ENCODE measurements around the gene KNDC1.

The KNDC1 gene

DNA sequence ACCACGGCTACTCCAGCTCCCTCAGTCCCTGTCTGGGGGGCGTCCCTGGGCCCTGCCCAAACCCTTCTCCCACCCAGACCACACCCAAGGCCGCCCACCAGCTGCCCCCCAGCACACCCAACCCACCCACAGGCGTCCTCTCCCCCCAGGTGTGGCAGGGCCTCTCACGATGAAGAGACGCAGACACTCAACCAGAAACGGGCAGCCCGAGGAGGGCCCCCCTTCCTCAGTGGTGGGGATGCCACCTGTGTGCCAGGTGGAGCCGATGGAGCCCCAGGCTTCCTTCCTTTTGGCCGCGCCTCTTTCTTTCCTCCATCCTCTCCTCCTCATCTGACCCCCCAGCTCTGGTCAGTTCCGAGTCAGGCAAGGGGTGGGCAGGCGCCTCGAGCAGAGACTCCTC is 43.6 kb upstream of the KNDC1 start:
- Histone ChIP-seq H3K36me3 (ENCODE audit: insufficient read depth, low read length) (no peaks in the 10 kb centered on the region), H3K9ac (ENCODE audit: low read length) (no peak overlapping the region), H3K27me3 (ENCODE audit: control insufficient read depth in 1 of 2, insufficient read depth in 2 of 2, low read length in 2 of 2) (peaks cover 0 to 5% of the 10 kb centered on the region in 2 donors), H3K9me3 (ENCODE audit: low read length) (no peaks in the 10 kb centered on the region), H3K4me1 (ENCODE audit: insufficient read depth, low read length) (no peaks in the 10 kb centered on the region), H3K4me3 (ENCODE audit: low read depth in 1 of 2, low read length in 2 of 2) (no peak overlapping the region), H3K27ac (ENCODE audit: low read depth, low read length) (no peak overlapping the region)

DNA sequence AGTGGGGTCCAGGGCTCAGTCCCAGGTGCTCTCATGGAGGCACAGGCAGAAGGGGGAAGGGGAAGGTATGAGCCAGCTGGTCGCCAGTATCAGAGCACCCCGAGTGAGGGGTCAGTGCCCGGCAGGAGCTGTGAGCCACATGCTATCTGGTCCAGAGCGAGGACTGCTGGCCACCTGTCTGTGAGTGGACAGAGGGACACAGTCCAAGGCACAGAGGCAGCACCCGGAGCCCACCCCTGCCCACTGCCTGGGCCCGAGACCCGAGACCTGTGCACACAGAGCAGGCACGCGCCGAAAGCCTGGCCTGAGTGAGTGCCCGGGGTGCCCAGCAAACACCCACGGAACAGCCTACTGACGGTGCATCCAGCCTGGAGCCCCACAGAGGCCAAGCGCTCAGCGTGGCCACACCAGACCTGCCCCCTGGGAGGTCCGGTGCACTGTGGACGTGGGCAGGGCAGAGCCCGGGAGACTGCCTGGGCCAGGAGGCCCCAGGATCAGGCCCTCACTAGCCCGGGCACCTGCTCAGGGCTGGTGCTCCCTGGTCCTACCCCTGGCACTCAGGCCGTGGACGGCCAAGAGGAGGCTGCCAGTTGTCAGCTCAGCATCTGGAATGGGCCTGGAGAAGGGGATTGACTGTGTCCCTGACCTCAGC is 42.9 kb upstream of the KNDC1 start:
- Histone ChIP-seq H3K4me3 (ENCODE audit: low read depth in 1 of 2, low read length in 2 of 2) (no peak overlapping the region), H3K27me3 (ENCODE audit: control insufficient read depth in 1 of 2, insufficient read depth in 2 of 2, low read length in 2 of 2) (no peaks in the 10 kb centered on the region), H3K4me1 (ENCODE audit: insufficient read depth, low read length) (no peaks in the 10 kb centered on the region), H3K9me3 (ENCODE audit: low read length) (no peaks in the 10 kb centered on the region), H3K27ac (ENCODE audit: low read depth, low read length) (no peak overlapping the region), H3K9ac (ENCODE audit: low read length) (no peak overlapping the region), H3K36me3 (ENCODE audit: insufficient read depth, low read length) (no peaks in the 10 kb centered on the region)

DNA sequence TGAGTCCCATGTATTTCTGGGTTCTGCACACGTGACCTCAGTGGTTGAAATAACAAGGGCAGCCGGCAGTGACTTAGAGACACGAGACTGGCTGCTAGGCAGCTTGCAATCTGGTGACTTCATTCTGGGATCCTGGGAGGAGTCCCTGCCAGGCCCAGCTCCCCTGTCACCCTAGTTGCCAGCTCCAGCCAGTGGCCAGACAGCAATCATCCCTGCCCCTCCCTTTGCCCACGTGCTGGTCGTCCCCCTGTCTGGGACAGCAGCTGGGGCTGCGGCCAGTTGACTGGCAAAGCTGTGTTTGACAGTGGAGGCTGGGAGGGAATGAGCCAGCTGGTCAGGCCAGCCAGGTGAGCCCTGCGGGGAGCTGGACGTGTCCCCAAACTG is 42.3 kb upstream of the KNDC1 start:
- Histone ChIP-seq H3K27ac (ENCODE audit: low read depth, low read length) (no peak overlapping the region), H3K27me3 (ENCODE audit: control insufficient read depth in 1 of 2, insufficient read depth in 2 of 2, low read length in 2 of 2) (no peaks in the 10 kb centered on the region), H3K9me3 (ENCODE audit: low read length) (no peaks in the 10 kb centered on the region), H3K9ac (ENCODE audit: low read length) (no peak overlapping the region), H3K4me1 (ENCODE audit: insufficient read depth, low read length) (no peaks in the 10 kb centered on the region), H3K4me3 (ENCODE audit: low read depth in 1 of 2, low read length in 2 of 2) (no peak overlapping the region), H3K36me3 (ENCODE audit: insufficient read depth, low read length) (no peaks in the 10 kb centered on the region)

DNA sequence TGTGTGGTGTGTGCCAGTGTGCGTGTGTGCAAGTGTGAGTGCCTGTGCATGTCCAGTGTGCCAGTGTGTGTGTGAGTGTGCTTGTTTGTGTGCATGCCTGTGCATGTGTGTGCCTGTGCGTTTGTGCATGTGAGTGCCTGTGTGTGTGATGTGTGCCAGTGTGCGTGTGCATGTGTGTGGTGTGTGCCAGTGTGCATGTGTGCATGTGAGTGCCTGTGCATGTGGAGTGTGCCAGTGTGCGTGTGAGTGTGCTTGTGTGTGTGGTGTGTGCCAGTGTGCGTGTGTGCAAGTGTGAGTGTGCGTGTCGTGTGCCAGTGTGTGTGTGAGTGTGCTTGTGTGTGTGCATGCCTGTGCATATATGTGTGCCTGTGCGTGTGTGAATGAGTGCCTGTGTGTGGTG is 38.5 kb upstream of the KNDC1 start:
- Histone ChIP-seq H3K9ac (ENCODE audit: low read length) (no peak overlapping the region), H3K4me1 (ENCODE audit: insufficient read depth, low read length) (no peaks in the 10 kb centered on the region), H3K9me3 (ENCODE audit: low read length) (no peaks in the 10 kb centered on the region), H3K36me3 (ENCODE audit: insufficient read depth, low read length) (no peaks in the 10 kb centered on the region), H3K4me3 (ENCODE audit: low read depth in 1 of 2, low read length in 2 of 2) (no peak overlapping the region), H3K27me3 (ENCODE audit: control insufficient read depth in 1 of 2, insufficient read depth in 2 of 2, low read length in 2 of 2) (peaks cover 5 to 18% of the 10 kb centered on the region in 2 donors), H3K27ac (ENCODE audit: low read depth, low read length) (no peak overlapping the region)

DNA sequence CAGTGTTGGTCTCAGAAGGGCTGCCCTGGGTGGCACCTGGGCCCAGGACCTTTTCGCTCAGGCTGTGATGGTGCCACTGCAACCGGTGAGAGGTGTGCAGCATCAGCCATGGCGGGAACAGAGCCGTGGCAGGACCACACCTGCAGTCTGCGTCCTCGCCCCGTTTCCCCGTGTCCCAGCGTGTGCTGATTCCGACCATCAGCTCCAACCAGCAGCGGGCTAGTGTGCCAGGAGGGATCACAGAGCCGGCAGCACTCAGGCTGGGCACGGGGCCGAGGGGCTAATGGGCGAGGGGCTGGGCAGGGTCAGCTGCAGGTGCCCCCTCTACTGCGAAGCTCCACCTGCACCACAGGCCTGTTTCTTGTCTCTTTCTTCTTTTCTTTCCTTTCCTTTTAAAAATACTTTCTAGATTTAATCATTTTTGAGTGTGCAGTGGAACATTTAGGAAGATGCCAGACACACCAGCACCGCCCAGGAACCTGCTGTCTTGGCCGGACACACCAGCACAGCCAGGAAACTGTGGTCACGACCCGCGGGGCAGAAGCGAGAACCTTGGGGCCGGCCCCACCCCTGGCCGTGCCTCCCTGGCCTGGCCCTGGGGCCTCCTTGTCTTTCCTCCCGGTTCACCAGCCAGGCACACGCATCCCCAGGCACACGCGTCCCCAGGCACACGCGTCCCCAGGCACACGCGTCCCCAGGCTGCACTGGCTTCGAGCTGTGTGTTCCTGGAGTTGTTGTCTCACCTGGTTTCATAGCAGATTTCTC is 37.7 kb upstream of the KNDC1 start:
- Histone ChIP-seq H3K9ac (ENCODE audit: low read length) (no peak overlapping the region), H3K4me1 (ENCODE audit: insufficient read depth, low read length) (no peaks in the 10 kb centered on the region), H3K36me3 (ENCODE audit: insufficient read depth, low read length) (no peaks in the 10 kb centered on the region), H3K9me3 (ENCODE audit: low read length) (no peaks in the 10 kb centered on the region), H3K27me3 (ENCODE audit: control insufficient read depth in 1 of 2, insufficient read depth in 2 of 2, low read length in 2 of 2) (peaks cover 5 to 18% of the 10 kb centered on the region in 2 donors), H3K4me3 (ENCODE audit: low read depth in 1 of 2, low read length in 2 of 2) (no peak overlapping the region), H3K27ac (ENCODE audit: low read depth, low read length) (no peak overlapping the region)

DNA sequence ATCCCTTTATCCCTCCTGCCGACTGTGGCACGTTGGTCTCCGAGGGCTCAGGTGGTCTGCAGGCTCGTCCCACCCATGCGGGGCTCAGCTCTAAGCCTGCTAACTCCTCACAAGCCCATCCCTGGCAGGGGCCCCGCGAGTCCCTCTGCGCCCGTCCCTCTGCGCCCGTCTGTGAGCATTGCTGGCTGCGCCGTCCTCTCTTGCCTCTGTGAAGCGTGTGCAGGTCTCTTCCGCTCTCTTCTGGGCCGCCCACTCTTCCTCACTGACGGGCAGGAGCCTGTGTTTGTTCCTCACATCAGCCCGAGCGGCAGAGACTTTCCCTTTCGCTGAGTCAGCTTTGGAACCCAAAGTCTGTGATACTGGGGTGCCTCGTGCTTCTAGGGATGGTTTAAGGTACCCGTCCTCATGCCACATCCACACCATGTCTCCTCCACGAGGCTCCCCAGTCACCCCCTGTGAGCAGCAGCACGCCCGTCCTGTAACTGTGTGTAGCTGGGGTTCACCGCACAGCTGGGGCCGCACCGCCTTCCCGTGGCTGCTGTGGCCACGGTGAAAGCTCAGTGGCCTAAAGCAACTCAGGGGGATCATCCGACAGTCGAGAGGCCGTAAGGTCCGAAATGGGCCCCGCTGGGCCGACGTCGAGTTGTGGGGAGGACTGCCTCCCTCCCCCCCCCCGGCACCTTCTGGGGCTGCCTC is 36.8 kb upstream of the KNDC1 start:
- H3K9ac ChIP-seq (ENCODE audit: low read length), result no peak overlapping the region
- no peaks in the 10 kb centered on the region for H3K36me3 ChIP-seq (ENCODE audit: insufficient read depth, low read length)
- H3K27ac ChIP-seq (ENCODE audit: low read depth, low read length), result no peak overlapping the region
- no peaks in the 10 kb centered on the region for H3K4me1 ChIP-seq (ENCODE audit: insufficient read depth, low read length)
- no peaks in the 10 kb centered on the region for H3K9me3 ChIP-seq (ENCODE audit: low read length)
- H3K27me3 ChIP-seq (ENCODE audit: control insufficient read depth in 1 of 2, insufficient read depth in 2 of 2, low read length in 2 of 2), result peaks cover 5 to 18% of the 10 kb centered on the region in 2 donors
- no peak overlapping the region for H3K4me3 ChIP-seq (ENCODE audit: low read depth in 1 of 2, low read length in 2 of 2)

DNA sequence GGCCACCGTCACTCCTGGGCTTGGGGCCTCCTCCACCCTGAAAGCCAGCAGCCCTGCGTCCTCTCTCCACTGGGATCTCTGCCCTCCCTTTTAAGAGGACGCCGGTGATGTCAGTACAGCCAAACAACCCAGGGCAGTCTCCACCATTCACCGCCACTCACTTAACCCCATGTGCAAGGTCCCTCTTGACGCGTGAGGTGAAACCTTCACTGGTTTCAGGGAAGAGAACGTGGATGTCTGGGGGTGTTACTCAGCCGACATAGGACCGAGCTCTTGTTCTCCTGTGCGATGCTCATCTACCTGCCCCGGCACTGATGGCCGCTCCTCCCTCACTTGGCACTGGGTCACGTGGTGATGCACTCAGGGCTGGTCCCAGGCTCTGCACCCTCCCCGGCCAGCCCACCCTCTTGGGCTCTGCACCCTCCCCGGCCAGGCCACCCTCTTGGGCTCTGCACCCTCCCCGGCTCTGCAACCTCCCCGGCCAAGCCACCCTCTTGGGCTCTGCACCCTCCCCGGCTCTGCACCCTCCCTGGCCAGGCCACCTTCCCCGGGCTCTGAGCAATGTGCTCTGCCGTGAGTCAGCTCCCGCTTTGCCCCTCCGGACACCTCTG is 36.2 kb upstream of the KNDC1 start:
- Histone ChIP-seq H3K27ac (ENCODE audit: low read depth, low read length) (no peak overlapping the region), H3K4me3 (ENCODE audit: low read depth in 1 of 2, low read length in 2 of 2) (no peak overlapping the region), H3K9me3 (ENCODE audit: low read length) (no peaks in the 10 kb centered on the region), H3K27me3 (ENCODE audit: control insufficient read depth in 1 of 2, insufficient read depth in 2 of 2, low read length in 2 of 2) (peaks cover 5 to 18% of the 10 kb centered on the region in 2 donors), H3K9ac (ENCODE audit: low read length) (no peak overlapping the region), H3K4me1 (ENCODE audit: insufficient read depth, low read length) (no peaks in the 10 kb centered on the region), H3K36me3 (ENCODE audit: insufficient read depth, low read length) (no peaks in the 10 kb centered on the region)

DNA sequence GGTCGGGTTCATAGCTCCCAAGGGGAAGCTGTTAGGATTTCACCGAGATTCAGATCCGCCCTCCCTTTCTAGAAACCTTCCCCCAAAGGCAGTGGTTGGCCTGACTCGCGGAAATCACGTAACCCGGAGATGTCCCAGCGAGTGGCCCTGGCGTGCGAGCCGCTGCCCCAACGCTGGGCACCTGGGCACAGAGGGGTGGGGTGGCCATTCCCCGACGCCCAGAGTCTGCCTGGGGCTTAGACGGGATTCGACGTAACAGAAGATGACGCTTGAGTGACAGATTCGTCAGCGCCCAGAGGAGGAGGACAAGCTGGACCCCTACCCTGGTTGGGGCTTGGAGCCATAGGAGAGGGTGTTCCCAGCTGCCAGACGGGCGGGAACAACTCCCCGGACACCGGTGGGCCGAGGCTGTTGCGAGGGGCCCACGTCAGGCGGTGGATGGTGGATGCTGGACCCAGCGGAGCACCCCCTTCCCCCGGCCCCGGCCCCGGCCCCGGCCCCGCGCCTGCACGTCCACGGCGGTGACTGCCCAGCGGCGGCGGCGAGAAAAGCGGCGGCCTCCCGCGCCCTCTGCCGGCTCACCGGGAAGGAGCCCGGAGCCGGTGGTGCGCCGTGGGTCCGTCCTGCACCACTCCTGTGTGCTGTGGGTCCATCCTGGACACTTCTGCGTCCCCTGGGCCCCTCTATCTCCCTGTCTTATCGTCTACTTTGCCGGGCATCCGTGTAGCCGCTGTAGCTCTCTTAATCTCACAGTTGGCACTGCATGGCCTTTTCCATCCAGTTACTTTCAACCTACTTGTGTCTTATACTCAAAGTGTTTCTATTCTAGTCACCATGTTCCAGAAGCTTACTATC is 35.4 kb upstream of the KNDC1 start:
- Histone ChIP-seq H3K4me1 (ENCODE audit: insufficient read depth, low read length) (no peaks in the 10 kb centered on the region), H3K36me3 (ENCODE audit: insufficient read depth, low read length) (no peaks in the 10 kb centered on the region), H3K27ac (ENCODE audit: low read depth, low read length) (no peak overlapping the region), H3K9ac (ENCODE audit: low read length) (no peak overlapping the region), H3K27me3 (ENCODE audit: control insufficient read depth in 1 of 2, insufficient read depth in 2 of 2, low read length in 2 of 2) (peaks cover 5 to 18% of the 10 kb centered on the region in 2 donors), H3K4me3 (ENCODE audit: low read depth in 1 of 2, low read length in 2 of 2) (no peak overlapping the region), H3K9me3 (ENCODE audit: low read length) (no peaks in the 10 kb centered on the region)

DNA sequence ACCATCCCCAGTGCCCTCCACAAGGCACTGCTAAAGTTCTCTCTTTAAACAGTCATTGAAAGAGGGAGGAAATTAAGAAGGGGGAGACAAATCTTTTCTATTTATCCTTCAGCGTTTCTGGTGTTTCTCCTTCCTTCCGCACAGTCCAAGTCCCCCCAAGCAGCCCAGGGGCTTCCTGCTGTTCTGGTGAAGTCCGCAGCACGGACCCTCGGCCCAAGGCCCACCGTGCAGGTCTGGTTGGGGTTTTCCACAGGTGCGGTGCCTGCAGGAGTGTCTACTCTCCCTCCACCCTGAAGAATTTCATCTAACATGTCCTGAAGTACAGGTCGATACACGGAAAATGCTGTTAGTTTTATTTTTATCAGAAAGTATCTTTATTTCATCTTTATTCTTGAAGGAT is 34.1 kb upstream of the KNDC1 start:
- Histone ChIP-seq H3K9ac (ENCODE audit: low read length) (no peak overlapping the region), H3K9me3 (ENCODE audit: low read length) (no peaks in the 10 kb centered on the region), H3K4me1 (ENCODE audit: insufficient read depth, low read length) (no peaks in the 10 kb centered on the region), H3K27me3 (ENCODE audit: control insufficient read depth in 1 of 2, insufficient read depth in 2 of 2, low read length in 2 of 2) (peaks cover 5 to 18% of the 10 kb centered on the region in 2 donors), H3K27ac (ENCODE audit: low read depth, low read length) (no peak overlapping the region), H3K4me3 (ENCODE audit: low read depth in 1 of 2, low read length in 2 of 2) (no peak overlapping the region), H3K36me3 (ENCODE audit: insufficient read depth, low read length) (no peaks in the 10 kb centered on the region)

DNA sequence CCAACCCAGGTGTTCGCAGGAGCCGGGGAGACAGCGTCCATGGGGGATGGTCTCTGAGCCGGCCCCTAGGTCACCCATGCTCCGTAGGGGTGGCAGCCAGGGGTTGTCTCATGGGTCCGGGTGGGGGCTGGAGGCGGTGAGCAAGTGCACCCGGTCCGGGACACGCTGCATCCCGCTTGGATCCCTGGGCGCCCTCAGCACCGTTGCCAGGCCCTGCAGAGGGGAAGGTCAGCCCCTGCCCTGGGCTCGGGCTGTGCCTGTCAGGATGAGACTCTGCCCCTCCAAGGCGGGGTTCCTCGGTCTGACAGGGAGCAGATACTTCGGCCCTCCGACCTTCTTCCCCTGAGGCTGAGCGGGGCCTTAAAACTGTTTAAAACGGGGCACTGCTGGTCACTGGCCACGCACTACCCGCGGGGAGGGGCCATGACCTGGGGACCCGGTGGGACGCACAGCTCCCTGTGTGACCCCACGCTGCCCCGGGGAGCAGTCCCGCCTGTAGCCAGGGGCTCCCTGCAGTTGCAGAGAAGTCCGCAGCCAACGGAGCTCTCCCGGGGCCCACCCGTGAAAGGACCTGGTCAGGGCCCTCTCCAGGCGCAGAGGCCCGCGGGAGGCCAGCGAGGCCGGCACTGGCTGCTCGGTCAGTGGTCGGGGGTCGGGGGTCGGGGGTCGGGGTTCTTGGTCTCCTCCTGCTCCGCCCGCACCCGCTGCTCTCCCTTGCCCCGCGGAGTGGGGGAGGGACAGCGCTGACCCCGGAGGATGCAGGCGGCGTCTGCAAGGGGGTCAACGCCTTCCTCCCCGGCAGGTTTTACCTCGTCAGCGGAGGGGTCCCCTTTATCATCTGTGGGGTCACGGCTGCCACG is 33.4 kb upstream of the KNDC1 start:
- no peak overlapping the region for H3K27ac ChIP-seq (ENCODE audit: low read depth, low read length)
- peaks cover 5 to 18% of the 10 kb centered on the region in 2 donors for H3K27me3 ChIP-seq (ENCODE audit: control insufficient read depth in 1 of 2, insufficient read depth in 2 of 2, low read length in 2 of 2)
- no peak overlapping the region for H3K4me3 ChIP-seq (ENCODE audit: low read depth in 1 of 2, low read length in 2 of 2)
- no peaks in the 10 kb centered on the region for H3K9me3 ChIP-seq (ENCODE audit: low read length)
- no peaks in the 10 kb centered on the region for H3K36me3 ChIP-seq (ENCODE audit: insufficient read depth, low read length)
- no peak overlapping the region for H3K9ac ChIP-seq (ENCODE audit: low read length)
- H3K4me1 ChIP-seq (ENCODE audit: insufficient read depth, low read length), result no peaks in the 10 kb centered on the region

Data from muscle layer of colon (tissue), 2 donors.